Heart left ventricle (tissue), 13 donors: Measurements from ENCODE around the gene WNK2.

ENCODE experiments used
- POLR2A ChIP-seq, 2 donors: fragments of 450-650 bp; IDR thresholded peaks; one replicate each; pipeline ENCODE4 v1.6.1; 2017; ENCODE audit warnings: antibody characterized with exemption in 2 of 2, mild to moderate bottlenecking in 2 of 2, moderate library complexity in 2 of 2
- TF ChIP-seq, protein P1 (sequence below), 12 donors: fragments of 200-600 bp; sonication (generic) in 4 of 12; IDR thresholded peaks; one replicate each; pipeline versions ENCODE4 v1.5.0 to v1.8.0; 2018 to 2022; ENCODE audit warnings: antibody characterized with exemption in 12 of 12, mild to moderate bottlenecking in 5 of 12
- donor health status: ischemic (EF 13 %, LVEDD 7.1; RV severe dilation, severe dysfunction).
- donor health status: DM: no; HTN: yes; CAD: no.
- donor health status: DM: no; HTN: no; CAD: no.
- donor health status: ischemic (EF 25% LVEDD 6.9; RV normal size, moderate dysfunction).
- donor health status: ischemic (EF 25% LVEDD 5.7; RV mildly dilated, moderate dysfunction).
- donor health status: ischemic (EF 35%, LVEDD 5.7; RV mildly dilated, moderate dysfunction).
- donor health status: nonischemic (EF 11% LVEDD 7.7; RV severe dilation, severe dysfunction).
- donor health status: DM: yes; HTN: yes; CAD: no.
- donor health status: PGD.
- donor health status: ischemic (EF 29% LVEDD 5.4; RV normal size, mild dysfunction).
- donor health status: nonischemic (EF 23%, LVEDD 6.1; RV moderate dilation, normal function).

DNA sequence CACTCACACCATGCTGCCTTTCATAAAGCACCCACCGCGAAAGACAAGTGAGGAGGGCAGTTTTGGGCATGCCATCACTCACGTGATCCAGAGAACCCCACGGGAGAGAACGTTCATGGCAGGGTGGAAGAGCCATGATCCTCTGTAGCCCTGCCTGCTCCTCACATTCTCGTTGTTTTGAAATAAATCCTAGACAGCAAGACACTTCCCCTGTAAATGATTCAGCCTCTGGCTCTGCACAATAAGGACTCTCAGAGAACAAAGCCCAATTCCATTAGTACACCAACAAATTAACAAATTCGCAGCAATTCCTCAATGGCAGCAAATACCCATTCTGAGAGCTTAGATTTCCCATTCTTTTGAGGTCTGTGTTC, 71.5 kb downstream of the WNK2 start:
- TF ChIP-seq, protein P1, sequence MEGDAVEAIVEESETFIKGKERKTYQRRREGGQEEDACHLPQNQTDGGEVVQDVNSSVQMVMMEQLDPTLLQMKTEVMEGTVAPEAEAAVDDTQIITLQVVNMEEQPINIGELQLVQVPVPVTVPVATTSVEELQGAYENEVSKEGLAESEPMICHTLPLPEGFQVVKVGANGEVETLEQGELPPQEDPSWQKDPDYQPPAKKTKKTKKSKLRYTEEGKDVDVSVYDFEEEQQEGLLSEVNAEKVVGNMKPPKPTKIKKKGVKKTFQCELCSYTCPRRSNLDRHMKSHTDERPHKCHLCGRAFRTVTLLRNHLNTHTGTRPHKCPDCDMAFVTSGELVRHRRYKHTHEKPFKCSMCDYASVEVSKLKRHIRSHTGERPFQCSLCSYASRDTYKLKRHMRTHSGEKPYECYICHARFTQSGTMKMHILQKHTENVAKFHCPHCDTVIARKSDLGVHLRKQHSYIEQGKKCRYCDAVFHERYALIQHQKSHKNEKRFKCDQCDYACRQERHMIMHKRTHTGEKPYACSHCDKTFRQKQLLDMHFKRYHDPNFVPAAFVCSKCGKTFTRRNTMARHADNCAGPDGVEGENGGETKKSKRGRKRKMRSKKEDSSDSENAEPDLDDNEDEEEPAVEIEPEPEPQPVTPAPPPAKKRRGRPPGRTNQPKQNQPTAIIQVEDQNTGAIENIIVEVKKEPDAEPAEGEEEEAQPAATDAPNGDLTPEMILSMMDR (IDR thresholded peaks at IDR 0.05) = no peak
- no peak for TF ChIP-seq POLR2A (IDR thresholded peaks at IDR 0.05)
